CD14-positive monocyte (primary cell): ENCODE results near the gene LSG1. TPM values are rescaled to one million over a fixed set of nuclear protein-coding genes. Genes with fewer than 3 reads are reported as not detected.

Experiments
- DNase-seq, 3 donors: peaks; one replicate each; pipeline ENCODE4 v3.0.0-alpha.2; 2011 to 2022
- H2AFZ ChIP-seq: 2 replicates; pipeline ENCODE4 v1.6.0; 2012; ENCODE audit warnings: mild to moderate bottlenecking, low read depth, low read length, inconsistent platforms; ENCODE audit not compliant: insufficient read depth, poor library complexity, severe bottlenecking
- H3K27ac ChIP-seq, 2 donors: 1 replicate in 1 of 2; 2 replicates in 1 of 2; pipeline ENCODE4 v1.5.1; 2012 to 2013; ENCODE audit warnings: low read length in 2 of 2, control low read depth in 1 of 2, inconsistent platforms in 1 of 2, low read depth in 1 of 2, mild to moderate bottlenecking in 1 of 2
- H3K27me3 ChIP-seq, 2 donors: one replicate each; pipeline versions ENCODE4 v1.6.0 to v1.6.1; 2011 to 2013; ENCODE audit warnings: low read length in 2 of 2; ENCODE audit not compliant: control insufficient read depth in 2 of 2, insufficient read depth in 2 of 2
- H3K36me3 ChIP-seq, 2 donors: replicated peaks in 1 of 2; 1 replicate in 1 of 2; 2 replicates in 1 of 2; pipeline versions ENCODE4 v1.5.1 to v1.6.1; 2012 to 2013; ENCODE audit warnings: low read length in 2 of 2, control low read depth in 1 of 2, inconsistent platforms in 1 of 2, mild to moderate bottlenecking in 1 of 2; ENCODE audit not compliant: insufficient read depth in 2 of 2, control insufficient read depth in 1 of 2
- H3K4me1 ChIP-seq, 2 donors: 1 replicate in 1 of 2; 2 replicates in 1 of 2; pipeline versions ENCODE4 v1.5.1 to v1.6.1; 2012 to 2013; ENCODE audit warnings: low read length in 2 of 2, control low read depth in 1 of 2, inconsistent platforms in 1 of 2, mild to moderate bottlenecking in 1 of 2, moderate library complexity in 1 of 2; ENCODE audit not compliant: insufficient read depth in 2 of 2, control insufficient read depth in 1 of 2
- H3K4me2 ChIP-seq: replicated peaks from 2 replicates; pipeline ENCODE3; 2012; ENCODE audit warnings: low read length, moderate library complexity, mild to moderate bottlenecking; ENCODE audit not compliant: poor library complexity, severe bottlenecking; ENCODE audit errors: extremely low read depth
- H3K4me3 ChIP-seq, 3 experiments: fragments of 200-600 bp in 1 of 3; sonication (generic) in 1 of 3; replicated peaks in 1 of 3; 1 replicate in 2 of 3; 2 replicates in 1 of 3; pipeline ENCODE4 v1.5.1; 2011 to 2013; ENCODE audit warnings: low read length in 3 of 3, mild to moderate bottlenecking in 3 of 3, control low read depth in 2 of 3, low read depth in 2 of 3, inconsistent platforms in 1 of 3, moderate library complexity in 1 of 3
- H3K79me2 ChIP-seq: 2 replicates; pipeline ENCODE4 v1.6.0; 2012; ENCODE audit warnings: mild to moderate bottlenecking, control low read depth, inconsistent platforms, low read length, moderate library complexity; ENCODE audit not compliant: insufficient read depth
- H3K9ac ChIP-seq: 2 replicates; pipeline ENCODE4 v1.6.0; 2017; ENCODE audit warnings: low read length, mild to moderate bottlenecking; ENCODE audit not compliant: insufficient read depth, poor library complexity, severe bottlenecking
- H3K9me3 ChIP-seq, 2 donors: replicated peaks in 1 of 2; 1 replicate in 1 of 2; 2 replicates in 1 of 2; pipeline versions ENCODE4 v1.5.1 to v1.6.1; 2012 to 2013; ENCODE audit warnings: low read length in 2 of 2, control low read depth in 1 of 2; ENCODE audit not compliant: control insufficient read depth in 1 of 2, insufficient read depth in 1 of 2
- H4K20me1 ChIP-seq: 2 replicates; pipeline ENCODE4 v1.6.0; 2012; ENCODE audit warnings: mild to moderate bottlenecking, low read length, control low read depth, moderate library complexity; ENCODE audit not compliant: insufficient read depth
- H3K27ac Mint-ChIP-seq, 7 donors: one replicate each; pipeline ENCODE4 v1.8.0; 2020; ENCODE audit warnings: mild to moderate bottlenecking in 7 of 7, mixed read lengths in 7 of 7, moderate library complexity in 6 of 7, inconsistent platforms in 2 of 7
- H3K27me3 Mint-ChIP-seq, 3 donors: one replicate each; pipeline ENCODE4 v1.8.0; 2021 to 2022; ENCODE audit warnings: low read depth in 3 of 3, mild to moderate bottlenecking in 3 of 3, mixed read lengths in 3 of 3, moderate library complexity in 3 of 3, inconsistent platforms in 1 of 3
- H3K36me3 Mint-ChIP-seq, 2 donors: one replicate each; pipeline ENCODE4 v1.8.0; 2020; ENCODE audit warnings: mixed read lengths in 2 of 2, inconsistent platforms in 1 of 2, mild to moderate bottlenecking in 1 of 2
- H3K4me1 Mint-ChIP-seq: one replicate; pipeline ENCODE4 v1.8.0; 2020; ENCODE audit warnings: mild to moderate bottlenecking, mixed read lengths
- H3K4me3 Mint-ChIP-seq, 2 donors: one replicate each; pipeline ENCODE4 v1.8.0; 2020; ENCODE audit warnings: mild to moderate bottlenecking in 2 of 2, mixed read lengths in 2 of 2, moderate library complexity in 1 of 2
- H3K9me3 Mint-ChIP-seq, 7 donors: one replicate each; pipeline ENCODE4 v1.8.0; 2020 to 2022; ENCODE audit warnings: mixed read lengths in 7 of 7, mild to moderate bottlenecking in 6 of 7, moderate library complexity in 6 of 7, inconsistent platforms in 2 of 7
- CTCF ChIP-seq: fragments of 200-600 bp; IDR thresholded peaks from one replicate; pipeline ENCODE4 v1.8.0; 2022; ENCODE audit warnings: antibody characterized with exemption, mild to moderate bottlenecking
- WGBS: methylation state at CpG from one replicate; pipeline ENCODE4 v1.1.5; 2013; ENCODE audit warnings: missing lambda C conversion rate; ENCODE audit not compliant: insufficient coverage; 5-methylcytosine and 5-hydroxymethylcytosine counted together
- intact Hi-C, 2 donors: fragments of 100-400 bp; cut with micrococcal nuclease; formaldehyde crosslinking; loops; one replicate each; pipeline versions ENCODE4 v1.15.0 to v1.15.1; 2023
- polyA plus RNA-seq, 3 donors: library from polyadenylated mRNA; depleted of rRNA in 1 of 3; unstranded in 2 of 3; stranded (reverse) in 1 of 3; fragments of 300-500 nt in 2 of 3; fragments of >200 nt in 1 of 3; fragmentation: Illumina TruSeq in 2 of 3; gene quantifications; 1 replicate in 2 of 3; 2 replicates in 1 of 3; pipeline ENCODE4 v1.2.3, GENCODE V29; 2012 to 2021

The LSG1 gene
- polyA plus RNA-seq, 3 donors, result 6.7 to 30.9 (median 9.9) TPM

DNA sequence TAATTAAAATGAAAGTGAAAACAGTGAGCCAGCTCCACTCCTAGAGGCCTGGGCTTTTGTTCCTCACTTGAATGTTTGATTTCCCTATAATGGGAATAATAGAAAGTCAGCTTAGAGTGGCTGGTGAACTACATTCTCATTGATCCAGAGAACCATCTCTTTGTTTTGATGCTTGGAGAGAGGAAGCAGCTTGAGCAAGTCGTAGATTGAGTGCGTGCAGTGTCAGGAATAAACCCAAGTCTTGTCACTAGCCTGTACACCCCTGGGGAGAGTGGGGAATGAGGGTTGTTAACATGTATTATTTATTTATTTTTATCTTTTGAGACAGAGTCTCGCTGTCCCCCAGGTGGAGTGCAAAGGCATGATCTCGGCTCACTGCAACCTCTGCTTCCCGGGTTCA, 885 bp upstream of the LSG1 start:
- Histone ChIP-seq H3K9me3 (no peaks in the 10 kb centered on the region), H3K4me2 (peak overlapping the region; percentile 98), H2AFZ (peak overlapping the region; percentile 86), H3K4me1 (peaks cover 14 to 21% of the 10 kb centered on the region in 2 donors), H3K36me3 (peaks cover 3 to 22% of the 10 kb centered on the region in 2 donors), H3K79me2 (peaks cover 40% of the 10 kb centered on the region), H4K20me1 (peaks cover 26% of the 10 kb centered on the region), H3K4me3 (peak overlapping the region; percentile 77 to 97 (median 89)), H3K27me3 (no peaks in the 10 kb centered on the region), H3K9ac (peak overlapping the region; percentile 76), H3K27ac (peak overlapping the region; percentile 57 to 96)
- Mint-ChIP-seq H3K4me1 (peaks cover 17% of the 10 kb centered on the region), H3K27ac (peak overlapping the region; percentile 94 to 99 (median 97)), H3K9me3 (peaks cover 0 to 2% (median 0%) of the 10 kb centered on the region in 7 donors), H3K36me3 (peaks cover 15 to 17% of the 10 kb centered on the region in 2 donors), H3K27me3 (peaks cover 4 to 6% (median 5%) of the 10 kb centered on the region in 3 donors), H3K4me3 (peak overlapping the region; percentile 89 to 98)
- intact Hi-C loops, result loop anchor here (2.0 to 10.0 kb wide), 3 partner anchors 588 to 852 kb away; no protein-coding TSS in a partner anchor
- DNase-seq, result no peak
- 82% methylated on average over 3 of the region's 5 CpGs for whole genome bisulfite sequencing
- no peak for TF ChIP-seq CTCF

DNA sequence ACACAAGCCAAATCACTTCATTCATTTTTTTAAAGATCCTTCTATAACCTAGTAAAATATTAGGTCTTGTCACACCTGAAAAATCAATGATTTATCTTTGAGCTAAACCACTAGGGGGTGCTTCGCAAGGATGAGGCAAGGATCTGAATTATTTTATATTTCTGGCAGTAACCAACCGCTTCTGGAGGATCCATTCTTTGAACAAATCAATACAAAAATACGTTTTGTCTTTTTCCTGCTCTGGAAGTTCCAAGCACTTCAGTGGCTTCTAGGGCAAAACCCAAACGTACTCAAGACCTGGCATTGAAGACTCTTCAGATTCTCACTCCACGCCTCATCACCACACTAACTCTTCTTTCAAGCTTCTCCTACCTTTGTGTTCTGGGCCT, 486 bp downstream of the LSG1 start:
- H3K9ac ChIP-seq, result peak overlapping the region; percentile 76
- H2AFZ ChIP-seq, result peak overlapping the region; percentile 86
- peaks cover 14 to 21% of the 10 kb centered on the region in 2 donors for H3K4me1 ChIP-seq
- peaks cover 24 to 25% of the 10 kb centered on the region in 2 donors for H3K36me3 Mint-ChIP-seq
- peaks cover 26% of the 10 kb centered on the region for H4K20me1 ChIP-seq
- H3K4me3 Mint-ChIP-seq, result peak overlapping the region; percentile 89 to 98
- H3K9me3 Mint-ChIP-seq, result peaks cover 0 to 2% (median 0%) of the 10 kb centered on the region in 7 donors
- no peaks in the 10 kb centered on the region for H3K27me3 ChIP-seq
- peak overlapping the region; percentile 57 to 96 for H3K27ac ChIP-seq
- H3K27me3 Mint-ChIP-seq, result peaks cover 4 to 6% (median 5%) of the 10 kb centered on the region in 3 donors
- H3K27ac Mint-ChIP-seq, result peak overlapping the region; percentile 94 to 99 (median 97)
- H3K79me2 ChIP-seq, result peaks cover 45% of the 10 kb centered on the region
- H3K4me1 Mint-ChIP-seq, result peaks cover 14% of the 10 kb centered on the region
- H3K9me3 ChIP-seq, result no peaks in the 10 kb centered on the region
- peaks cover 7 to 33% of the 10 kb centered on the region in 2 donors for H3K36me3 ChIP-seq
- 2% methylated on average over 4 of the region's 5 CpGs for WGBS
- H3K4me3 ChIP-seq, result peak overlapping the region; percentile 77 to 97 (median 89)
- H3K4me2 ChIP-seq, result peak overlapping the region; percentile 98
- intact Hi-C loops, result loop anchor here (5.0 to 10.0 kb wide), 2 partner anchors 591 to 853 kb away; no protein-coding TSS in a partner anchor
- DNase-seq, result peak; percentile 12 to 37 (median 36)
- TF ChIP-seq CTCF, result peak; percentile 92
